Amniotic epithelial cell (primary cell): ENCODE results near the gene HECTD1.

Experiments
- DNase-seq: peaks from one replicate; pipeline ENCODE4 v3.0.0-alpha.2; 2010; ENCODE audit warnings: low read depth

HECTD1 gene

DNA sequence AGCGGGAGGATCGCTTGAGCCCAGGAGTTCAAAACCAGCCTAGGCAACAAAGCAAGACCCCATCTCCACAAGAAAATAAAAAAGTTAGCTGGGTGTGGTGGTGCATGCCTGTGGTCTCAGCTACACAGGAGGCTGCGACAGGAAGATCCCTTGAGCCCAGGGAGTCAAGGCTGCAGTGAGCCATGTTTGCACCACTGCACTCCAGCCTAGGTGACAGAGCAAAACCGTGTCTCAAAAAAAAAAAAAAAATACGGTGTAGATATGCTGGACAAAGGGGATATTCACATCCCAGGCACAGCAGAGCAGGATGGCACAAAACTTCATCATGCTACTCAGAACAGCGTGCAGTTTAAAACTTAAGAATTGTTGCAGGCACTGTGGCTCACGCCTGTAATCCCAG is 156.6 kb downstream of the HECTD1 start:
- no peak for DNase-seq
